Activated gamma-delta T cell treated with Interleukin-2 at 50 U/mL for 16 hours (primary cell): ENCODE measurements around the gene PTP4A2.
A peak's percentile ranks its signal among the peaks of the same experiment; 100 is the strongest.

Experiments used
- DNase-seq: peaks from one replicate; pipeline ENCODE4 v3.0.0-alpha.2; 2020

PTP4A2 gene

DNA sequence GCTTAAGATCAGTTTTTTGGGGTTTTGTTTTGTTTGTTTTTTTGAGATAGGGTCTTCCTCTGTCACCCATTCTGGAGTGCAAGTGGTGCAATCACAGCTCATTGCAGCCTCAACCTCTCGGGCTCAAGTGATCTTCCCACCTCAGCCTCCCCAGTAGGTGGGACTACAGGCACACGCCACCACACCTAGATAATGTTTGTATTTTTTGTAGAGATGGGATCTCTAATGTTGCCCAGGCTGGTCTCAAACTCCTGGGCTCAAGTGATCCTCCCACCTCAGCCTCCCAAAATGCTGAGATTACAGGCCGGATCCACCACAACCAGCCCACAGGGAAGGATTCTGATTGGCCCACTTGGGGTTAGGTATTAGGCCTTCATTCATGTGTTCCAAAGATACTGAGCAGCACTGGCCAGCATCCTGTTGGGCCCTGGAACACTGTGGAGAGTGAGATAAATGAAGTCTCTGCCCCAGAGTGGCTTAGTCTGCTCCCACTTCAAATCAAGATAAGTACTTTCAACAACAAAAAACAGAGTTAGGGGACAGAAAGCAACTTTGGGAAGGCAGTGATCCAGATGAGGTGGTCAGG lies 54.7 kb downstream of the PTP4A2 start:
- DNase-seq: no peak

- DNase-seq: no peak
Measured at GRCh38 chr1:31881688-31882000, 56.5 kb downstream of the PTP4A2 start.

GRCh38 chr1:31880957-31881687 lies 57.0 kb downstream of the PTP4A2 start:
- DNase-seq: no peak

DNA sequence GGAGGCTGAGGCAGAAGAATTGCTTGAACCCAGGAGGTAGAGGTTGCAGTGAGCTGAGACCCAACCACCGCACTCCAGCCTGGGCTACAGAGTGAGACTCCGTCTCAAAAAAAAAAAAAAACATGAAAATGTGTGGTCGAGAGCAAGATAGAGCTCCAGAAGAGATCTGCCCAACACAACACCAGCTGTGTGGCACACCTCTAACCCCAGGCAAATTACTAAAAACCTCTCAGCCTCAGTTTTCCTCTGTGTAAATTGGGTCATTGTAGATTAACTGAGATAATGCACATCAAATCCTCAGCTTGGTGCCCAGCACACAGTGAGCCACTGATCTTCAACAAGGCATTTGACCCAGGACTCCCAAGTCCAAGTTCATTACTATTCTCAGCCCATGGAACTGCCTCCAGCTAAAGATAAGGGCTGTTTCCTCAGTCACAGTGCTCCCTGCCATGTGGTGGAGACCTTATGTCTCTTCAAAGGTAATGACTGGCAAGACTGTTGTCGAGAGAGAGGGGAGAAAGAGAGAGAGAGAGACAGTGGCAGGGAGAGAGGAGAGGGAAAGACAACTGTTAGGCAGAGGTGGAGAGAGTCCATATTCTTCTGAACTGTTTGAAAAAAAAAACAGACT lies 58.1 kb downstream of the PTP4A2 start:
- DNase-seq: no peak

DNA sequence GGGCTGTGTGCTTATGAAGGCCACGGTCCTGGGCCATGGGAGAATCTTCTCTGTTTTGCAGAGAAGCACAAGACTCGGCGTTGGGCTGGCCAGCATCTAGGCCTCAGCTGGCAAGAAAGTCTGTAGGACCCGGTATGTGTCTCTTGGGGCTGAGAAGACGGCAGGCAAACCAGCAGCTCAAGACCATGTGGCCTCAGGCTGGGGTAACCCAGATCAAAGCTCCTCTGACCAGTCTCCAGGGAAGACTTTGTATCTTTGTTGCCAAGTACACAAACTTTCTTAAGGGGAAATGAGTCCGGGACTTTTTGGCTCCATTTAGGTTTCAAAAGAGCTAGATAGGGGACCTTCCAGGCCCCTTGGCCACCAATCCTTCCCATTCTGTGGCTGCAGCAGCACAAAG lies 60.1 kb downstream of the PTP4A2 start:
- DNase-seq: no peak

- DNase-seq: no peak
Measured at GRCh38 chr1:31877544-31877943, 60.6 kb downstream of the PTP4A2 start.

GRCh38 chr1:31875636-31876236 lies 62.4 kb downstream of the PTP4A2 start:
- no peak for DNase-seq

DNA sequence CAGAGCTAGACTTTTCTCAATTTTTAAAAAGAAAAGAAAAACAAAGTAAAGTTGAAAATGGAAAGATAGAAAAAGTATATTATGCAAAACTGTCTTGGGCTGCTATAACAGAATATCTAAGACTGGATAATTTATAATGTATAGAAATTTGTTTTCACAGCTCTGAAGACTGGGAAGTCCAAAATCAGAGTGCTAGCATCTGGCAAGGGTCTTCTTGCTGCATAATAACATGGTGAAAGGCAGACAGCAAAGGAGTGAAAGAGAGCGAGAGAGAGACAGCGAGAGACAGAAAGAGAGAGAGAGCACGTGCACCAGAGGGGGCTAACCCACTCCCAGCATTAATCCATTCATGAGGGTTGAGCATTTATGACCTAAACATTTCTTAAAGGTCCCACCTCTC lies 63.2 kb downstream of the PTP4A2 start:
- no peak for DNase-seq

- peak; percentile 23 for DNase-seq
Measured at GRCh38 chr1:31872658-31873636, 65.2 kb downstream of the PTP4A2 start.

DNA sequence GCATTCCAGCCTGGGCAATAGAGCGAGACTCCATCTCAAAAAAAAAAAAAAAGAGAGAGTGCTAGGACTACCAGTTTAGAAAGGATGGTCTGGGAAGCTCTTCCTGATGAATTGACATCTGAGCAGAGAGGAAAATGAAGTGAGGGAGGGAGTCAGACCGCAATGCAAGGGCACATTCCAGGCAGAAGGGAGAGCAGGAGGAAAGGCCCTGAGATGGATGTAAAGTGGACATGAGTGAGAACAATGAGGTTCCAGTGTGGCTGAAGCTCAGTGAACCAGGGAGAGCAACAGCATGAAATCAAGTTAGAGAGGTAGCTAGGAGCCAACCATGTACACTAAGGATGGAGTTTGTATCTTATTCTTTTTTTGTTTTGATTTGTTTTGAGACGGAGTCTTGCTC lies 66.5 kb downstream of the PTP4A2 start:
- no peak for DNase-seq

DNA sequence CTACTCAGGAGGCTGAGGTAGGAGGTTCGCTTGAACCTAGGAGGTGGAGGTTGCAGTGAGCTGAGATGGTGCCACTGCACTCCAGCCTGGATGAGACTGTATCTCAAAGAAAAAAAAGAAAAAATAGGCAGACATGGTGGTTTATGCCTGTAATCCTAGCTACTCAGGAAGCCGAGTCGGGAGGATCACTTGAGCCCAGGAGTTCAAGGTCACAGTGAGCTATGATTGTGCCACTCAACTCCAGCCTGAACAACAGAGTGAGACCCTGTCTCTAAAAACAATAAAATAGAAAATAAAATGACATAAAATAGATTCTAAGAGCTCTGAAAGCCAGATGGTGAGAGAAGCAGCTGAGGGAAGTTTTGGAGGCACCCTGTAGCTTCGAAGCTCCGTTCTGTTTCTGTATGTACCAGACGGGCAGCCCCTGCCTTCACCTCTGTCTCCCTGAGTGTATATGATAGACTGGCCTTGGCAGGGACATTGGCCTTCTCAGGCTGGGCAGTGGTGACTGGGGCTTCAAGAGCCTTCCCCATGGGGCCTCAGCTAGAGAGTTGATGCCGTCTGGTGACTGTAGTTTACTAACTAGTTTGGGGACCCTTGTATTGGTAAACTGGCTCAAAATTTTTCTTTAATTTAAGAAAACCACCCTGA lies 68.0 kb downstream of the PTP4A2 start:
- DNase-seq: no peak

- no peak for DNase-seq
Measured at GRCh38 chr1:31869449-31869848, 68.7 kb downstream of the PTP4A2 start.

DNA sequence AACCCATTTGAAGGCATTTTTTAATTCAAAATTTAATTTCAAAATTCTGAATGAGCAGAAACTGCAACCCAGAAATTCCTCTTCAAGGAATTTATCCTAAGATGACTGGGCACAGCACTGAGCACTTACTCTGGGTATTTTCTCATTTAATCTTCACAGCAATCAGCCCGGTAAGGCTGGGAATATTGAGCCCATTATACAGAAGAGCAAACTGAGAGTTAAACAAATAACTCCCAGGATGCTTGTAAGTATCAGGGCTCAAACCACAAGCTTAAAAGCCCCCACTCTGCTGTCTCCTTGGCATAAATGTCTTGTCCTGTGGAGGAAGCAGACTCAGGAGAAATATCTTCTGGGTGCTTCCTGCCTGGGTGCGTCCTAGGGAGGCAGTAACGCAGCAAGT lies 69.3 kb downstream of the PTP4A2 start:
- no peak for DNase-seq

DNA sequence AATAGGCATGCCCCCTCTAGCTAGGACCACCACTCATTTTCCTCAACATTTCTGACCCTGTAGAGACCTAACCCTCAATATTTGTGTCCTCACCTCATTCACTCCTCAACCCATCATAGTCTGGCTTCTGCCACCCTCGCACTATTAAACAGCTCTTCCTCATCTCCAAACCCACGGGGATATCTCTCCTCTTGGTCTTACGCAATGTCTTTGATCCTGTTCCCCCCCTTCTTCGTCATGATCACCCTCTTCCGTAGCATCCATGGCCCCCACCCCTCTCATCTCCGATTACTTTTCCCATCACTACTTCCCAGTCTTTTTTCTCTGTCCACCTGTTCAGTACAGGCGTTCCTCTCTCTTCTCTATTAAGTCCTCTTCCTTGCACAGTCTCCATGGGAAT lies 70.6 kb downstream of the PTP4A2 start:
- DNase-seq: no peak

- DNase-seq: no peak
Measured at GRCh38 chr1:31866450-31867032, 71.6 kb downstream of the PTP4A2 start.

GRCh38 chr1:31865728-31866449 lies 72.3 kb downstream of the PTP4A2 start:
- no peak for DNase-seq

- DNase-seq: no peak
Measured at GRCh38 chr1:31862071-31862470, 76.1 kb downstream of the PTP4A2 start.

GRCh38 chr1:31861346-31861745 lies 76.8 kb downstream of the PTP4A2 start:
- no peak for DNase-seq

GRCh38 chr1:31860581-31860980 lies 77.6 kb downstream of the PTP4A2 start:
- DNase-seq: no peak

DNA sequence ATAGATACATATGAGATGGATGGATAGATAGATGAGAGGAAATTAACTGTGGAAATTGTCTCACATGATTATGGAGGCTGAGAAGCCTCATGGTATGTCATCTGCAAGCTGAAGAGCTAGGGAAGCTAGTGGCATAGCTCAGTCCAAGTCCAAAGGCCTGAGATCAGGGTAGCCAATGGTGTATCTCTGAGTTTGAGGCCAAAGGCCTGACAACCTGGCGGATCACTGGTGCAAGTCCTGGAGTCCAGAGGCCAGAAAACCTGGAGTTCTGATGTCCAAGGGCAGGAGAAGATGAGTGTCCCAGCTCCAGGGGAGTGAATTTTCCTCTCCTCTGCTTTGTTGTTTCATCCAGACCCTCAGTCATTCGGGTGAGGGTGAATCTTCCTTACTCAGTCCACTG lies 78.4 kb downstream of the PTP4A2 start:
- DNase-seq: no peak

DNA sequence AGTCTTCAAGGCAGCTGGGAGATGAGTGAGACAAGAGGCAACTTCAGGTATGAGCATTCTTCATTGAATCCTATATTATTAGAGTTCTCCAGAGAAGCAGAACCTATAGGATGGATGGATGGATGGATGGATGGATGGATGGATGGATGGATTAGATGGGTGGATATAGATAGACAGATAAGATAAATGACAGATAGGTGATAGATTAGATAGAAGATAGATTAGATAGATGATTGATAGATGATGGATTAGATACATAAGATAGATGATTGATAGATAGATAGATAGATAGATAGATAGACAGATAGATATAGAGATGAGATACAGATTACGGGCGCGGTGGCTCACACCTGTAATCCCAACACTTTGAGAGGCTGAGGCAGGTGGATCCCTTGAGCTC lies 79.1 kb downstream of the PTP4A2 start:
- DNase-seq: no peak
